OCI-LY7 (cell line): Measurements from ENCODE around the gene FNDC3B. TPM values are rescaled to one million over a fixed set of nuclear protein-coding genes. Genes with fewer than 3 reads are reported as not detected.

Experiments
- BruUV-seq: library from RNA; stranded (reverse); fragments of 400-500 nt; replicated peaks from 2 replicates; lab custom pipeline; 2021; lab: Mats Ljungman, UMichigan
- CTCF ChIA-PET: fragments of 300-600 bp; sonication (Branson Sonifier 250); formaldehyde crosslinking; loops from one replicate; lab custom pipeline; 2022; ENCODE audit warnings: antibody characterized with exemption; ENCODE audit not compliant: unreplicated experiment; lab: Charles Lee
- POLR2A ChIA-PET: fragments of 300-600 bp; sonication (Branson Sonifier 250); formaldehyde crosslinking; loops from one replicate; lab custom pipeline; 2022; ENCODE audit warnings: antibody characterized with exemption; lab: Charles Lee
- DNase-seq: peaks from one replicate; pipeline ENCODE4 v3.0.0-alpha.2; 2015; ENCODE audit warnings: low spot score
- H2AFZ ChIP-seq: fragments of 200-600 bp; sonication (generic), shearing (Covaris generic); 2 replicates; pipeline ENCODE4 v1.6.1; 2014; ENCODE audit warnings: mild to moderate bottlenecking, antibody characterized with exemption, low read length, moderate library complexity
- H3K27ac ChIP-seq: fragments of 200-600 bp; sonication (generic); 2 replicates; pipeline ENCODE4 v1.5.1; 2014; ENCODE audit warnings: mixed run types, low read depth, mild to moderate bottlenecking, moderate library complexity, low read length, inconsistent platforms; ENCODE audit not compliant: poor library complexity, severe bottlenecking
- H3K36me3 ChIP-seq: fragments of 200-600 bp; sonication (generic); 2 replicates; pipeline ENCODE4 v1.6.1; 2014; ENCODE audit warnings: mild to moderate bottlenecking, antibody characterized with exemption, low read length, moderate library complexity, mixed read lengths; ENCODE audit not compliant: insufficient read depth
- H3K4me1 ChIP-seq: fragments of 200-600 bp; sonication (generic); 2 replicates; pipeline ENCODE4 v1.5.1; 2014; ENCODE audit warnings: mild to moderate bottlenecking, low read length; ENCODE audit not compliant: insufficient read depth, poor library complexity, severe bottlenecking
- H3K4me2 ChIP-seq: fragments of 200-600 bp; sonication (generic); 2 replicates; pipeline ENCODE4 v1.6.1; 2014; ENCODE audit warnings: mild to moderate bottlenecking, low read length
- H3K4me3 ChIP-seq: fragments of 200-600 bp; sonication (generic); 2 replicates; pipeline ENCODE4 v1.5.1; 2014; ENCODE audit warnings: mild to moderate bottlenecking, low read depth, low read length; ENCODE audit not compliant: poor library complexity, severe bottlenecking
- H3K79me2 ChIP-seq: fragments of 200-600 bp; sonication (generic); 2 replicates; pipeline ENCODE4 v1.6.1; 2016; ENCODE audit warnings: low read depth, mild to moderate bottlenecking, low read length, moderate library complexity, mixed read lengths; ENCODE audit not compliant: insufficient read depth
- H3K9me2 ChIP-seq: fragments of 200-600 bp; sonication (generic); 2 replicates; pipeline ENCODE4 v1.6.1; 2016; ENCODE audit warnings: mild to moderate bottlenecking, low read length, mixed read lengths; ENCODE audit not compliant: insufficient read depth
- H3K9me3 ChIP-seq: fragments of 200-600 bp; sonication (generic); 2 replicates; pipeline ENCODE4 v1.6.1; 2014; ENCODE audit warnings: mild to moderate bottlenecking, mixed run types, low read length, mixed read lengths
- H4K20me1 ChIP-seq: fragments of 200-600 bp; sonication (generic); 2 replicates; pipeline ENCODE4 v1.6.1; 2014; ENCODE audit warnings: mild to moderate bottlenecking, antibody characterized with exemption, low read length, moderate library complexity, mixed read lengths; ENCODE audit not compliant: insufficient read depth
- CTCF ChIP-seq: fragments of 200-600 bp; sonication (generic); conservative IDR thresholded peaks from 2 replicates; pipeline ENCODE4 v1.5.1; 2014; ENCODE audit warnings: mild to moderate bottlenecking, antibody characterized with exemption, low read length, moderate library complexity, mixed read lengths
- EZH2phosphoT487 ChIP-seq: fragments of 200-600 bp; sonication (generic); IDR thresholded peaks from 2 replicates; pipeline ENCODE4 v1.6.1; 2018; ENCODE audit warnings: low read depth, borderline replicate concordance, mild to moderate bottlenecking, mixed run types, antibody characterized with exemption, low read length, moderate library complexity, mixed read lengths
- intact Hi-C: fragments of 100-400 bp; cut with micrococcal nuclease; formaldehyde crosslinking; loops from one replicate; pipeline ENCODE4 v1.10.0; 2022; ENCODE audit not compliant: unreplicated experiment
- total RNA-seq, 2 experiments: library from RNA; depleted of rRNA in 1 of 2; stranded (reverse); fragments of >200 nt in 1 of 2; shearing (Covaris generic) in 1 of 2; gene quantifications; 2 replicates each; pipeline ENCODE4 v1.2.3, GENCODE V29; 2014 to 2022

Gene FNDC3B
- total RNA-seq, 2 experiments from 2014 or later, result 23.3 to 28.5 TPM

DNA sequence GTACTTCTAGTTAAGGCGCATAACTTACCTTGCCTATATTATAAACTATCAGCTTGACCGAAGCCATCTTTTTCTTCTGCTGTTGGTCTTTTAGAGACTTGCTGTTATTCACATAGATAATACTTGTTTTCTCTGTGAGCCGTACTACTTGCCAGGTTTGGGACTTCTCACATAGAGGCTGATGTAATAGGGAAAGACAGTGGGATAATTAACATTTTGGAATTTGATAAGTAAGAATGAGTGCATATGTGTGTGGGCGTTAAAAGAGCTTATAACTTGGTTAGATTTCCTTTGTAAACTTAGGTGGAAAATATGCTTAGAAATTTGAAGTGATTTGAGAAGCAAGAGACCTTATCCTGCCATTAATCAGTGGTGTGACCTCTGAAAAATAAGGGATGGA is 47.8 kb downstream of the FNDC3B start:
- POLR2A ChIA-PET, result interaction anchor here (0.7 to 2.8 kb wide), 7 partner anchors 9 to 109 kb away, joined by 3 to 16 read pairs (median 6); no protein-coding TSS in a partner anchor
- Histone ChIP-seq H3K4me3 (no peak overlapping the region), H4K20me1 (no peaks in the 10 kb centered on the region), H3K4me2 (no peak overlapping the region), H3K27ac (no peak overlapping the region), H3K9me2 (no peaks in the 10 kb centered on the region), H3K79me2 (no peaks in the 10 kb centered on the region; the same call in 1 of the 2 replicates), H3K36me3 (no peaks in the 10 kb centered on the region), H3K9me3 (no peaks in the 10 kb centered on the region), H3K4me1 (peaks cover 20% of the 10 kb centered on the region), H2AFZ (no peak overlapping the region)
- no peak for DNase-seq
- CTCF ChIA-PET, result interaction anchor here (0.8 kb wide), 1 partner anchor 20 kb away, joined by 3 read pairs; no protein-coding TSS in a partner anchor
- intact Hi-C loops, result no loop called here
- no TSS peak for BruUV-seq
- TF ChIP-seq EZH2phosphoT487 (no peak), CTCF (no peak)

GRCh38 chr3:172087602-172088580 is 48.5 kb downstream of the FNDC3B start:
- no peaks in the 10 kb centered on the region for H3K9me3 ChIP-seq
- H3K79me2 ChIP-seq, result no peaks in the 10 kb centered on the region; the same call in 1 of the 2 replicates
- BruUV-seq, result no TSS peak
- H3K36me3 ChIP-seq, result no peaks in the 10 kb centered on the region
- H4K20me1 ChIP-seq, result no peaks in the 10 kb centered on the region
- intact Hi-C loops, result loop anchor here (1.0 kb wide), 1 partner anchor 26 kb away; no protein-coding TSS in a partner anchor
- CTCF ChIA-PET, result interaction anchor here (0.5 to 0.8 kb wide), 2 partner anchors 19 to 126 kb away, joined by 3 to 5 read pairs; no protein-coding TSS in a partner anchor
- no peak overlapping the region for H3K4me3 ChIP-seq
- H3K9me2 ChIP-seq, result no peaks in the 10 kb centered on the region
- peak; percentile 29 for DNase-seq
- no peak overlapping the region for H3K27ac ChIP-seq
- POLR2A ChIA-PET, result interaction anchor here (0.6 to 2.8 kb wide), 17 partner anchors 8 to 442 kb away, joined by 3 to 16 read pairs (median 4); partner anchors contain the start of gene FNDC3B
- H2AFZ ChIP-seq, result no peak overlapping the region
- peak overlapping the region; percentile 7; the same call in 1 of the 2 replicates for H3K4me2 ChIP-seq
- no peak for TF ChIP-seq CTCF
- TF ChIP-seq EZH2phosphoT487, result no peak
- H3K4me1 ChIP-seq, result peaks cover 23% of the 10 kb centered on the region
